ENCODE data around the gene SH3RF3.

DNA sequence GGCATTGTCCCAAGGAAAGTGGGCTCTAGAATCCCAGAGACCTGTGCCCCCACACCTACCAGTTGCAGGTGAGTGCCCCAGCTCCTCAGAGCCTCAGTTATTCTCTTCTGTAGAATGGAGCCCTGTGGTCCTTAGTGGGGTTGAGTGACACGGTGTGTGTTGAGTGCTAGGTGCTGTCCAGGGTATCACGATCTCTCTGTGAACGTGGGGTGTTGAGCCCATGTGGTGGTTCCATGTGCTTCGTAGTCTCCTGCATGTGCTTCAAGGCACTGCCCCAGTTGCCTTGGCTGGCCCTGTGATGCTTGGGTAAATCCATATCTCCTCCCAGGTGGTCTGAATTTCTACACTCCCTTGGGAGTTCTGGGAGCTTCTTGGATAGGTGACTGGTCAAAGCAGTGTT lies 54.9 kb downstream of the SH3RF3 start:
- no peak for TF ChIP-seq EZH2 (IDR thresholded peaks at IDR 0.05; ENCODE audit: insufficient read depth, low read length)
- TF ChIP-seq, protein P1, sequence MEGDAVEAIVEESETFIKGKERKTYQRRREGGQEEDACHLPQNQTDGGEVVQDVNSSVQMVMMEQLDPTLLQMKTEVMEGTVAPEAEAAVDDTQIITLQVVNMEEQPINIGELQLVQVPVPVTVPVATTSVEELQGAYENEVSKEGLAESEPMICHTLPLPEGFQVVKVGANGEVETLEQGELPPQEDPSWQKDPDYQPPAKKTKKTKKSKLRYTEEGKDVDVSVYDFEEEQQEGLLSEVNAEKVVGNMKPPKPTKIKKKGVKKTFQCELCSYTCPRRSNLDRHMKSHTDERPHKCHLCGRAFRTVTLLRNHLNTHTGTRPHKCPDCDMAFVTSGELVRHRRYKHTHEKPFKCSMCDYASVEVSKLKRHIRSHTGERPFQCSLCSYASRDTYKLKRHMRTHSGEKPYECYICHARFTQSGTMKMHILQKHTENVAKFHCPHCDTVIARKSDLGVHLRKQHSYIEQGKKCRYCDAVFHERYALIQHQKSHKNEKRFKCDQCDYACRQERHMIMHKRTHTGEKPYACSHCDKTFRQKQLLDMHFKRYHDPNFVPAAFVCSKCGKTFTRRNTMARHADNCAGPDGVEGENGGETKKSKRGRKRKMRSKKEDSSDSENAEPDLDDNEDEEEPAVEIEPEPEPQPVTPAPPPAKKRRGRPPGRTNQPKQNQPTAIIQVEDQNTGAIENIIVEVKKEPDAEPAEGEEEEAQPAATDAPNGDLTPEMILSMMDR (IDR thresholded peaks at IDR 0.05; ENCODE audit: insufficient read depth, low read depth, low read length): no peak
